ENCODE results near the gene LIN7C.

LIN7C gene

GRCh38 chr11:27445625-27446024 lies 60.9 kb downstream of the LIN7C start:
- DNase-seq (ENCODE audit: low read depth in 2 of 2): no peak

GRCh38 chr11:27444801-27445215 lies 61.8 kb downstream of the LIN7C start:
- no peak for DNase-seq (ENCODE audit: low read depth in 2 of 2)

All from stimulated activated CD8-positive, alpha-beta memory T cell treated with anti-CD3 and anti-CD28 coated beads, Interleukin-15, amount 100 ng/mL, for 48 hours (primary cell).